Measurements from ENCODE around the gene SYNJ2.

SYNJ2 gene

DNA sequence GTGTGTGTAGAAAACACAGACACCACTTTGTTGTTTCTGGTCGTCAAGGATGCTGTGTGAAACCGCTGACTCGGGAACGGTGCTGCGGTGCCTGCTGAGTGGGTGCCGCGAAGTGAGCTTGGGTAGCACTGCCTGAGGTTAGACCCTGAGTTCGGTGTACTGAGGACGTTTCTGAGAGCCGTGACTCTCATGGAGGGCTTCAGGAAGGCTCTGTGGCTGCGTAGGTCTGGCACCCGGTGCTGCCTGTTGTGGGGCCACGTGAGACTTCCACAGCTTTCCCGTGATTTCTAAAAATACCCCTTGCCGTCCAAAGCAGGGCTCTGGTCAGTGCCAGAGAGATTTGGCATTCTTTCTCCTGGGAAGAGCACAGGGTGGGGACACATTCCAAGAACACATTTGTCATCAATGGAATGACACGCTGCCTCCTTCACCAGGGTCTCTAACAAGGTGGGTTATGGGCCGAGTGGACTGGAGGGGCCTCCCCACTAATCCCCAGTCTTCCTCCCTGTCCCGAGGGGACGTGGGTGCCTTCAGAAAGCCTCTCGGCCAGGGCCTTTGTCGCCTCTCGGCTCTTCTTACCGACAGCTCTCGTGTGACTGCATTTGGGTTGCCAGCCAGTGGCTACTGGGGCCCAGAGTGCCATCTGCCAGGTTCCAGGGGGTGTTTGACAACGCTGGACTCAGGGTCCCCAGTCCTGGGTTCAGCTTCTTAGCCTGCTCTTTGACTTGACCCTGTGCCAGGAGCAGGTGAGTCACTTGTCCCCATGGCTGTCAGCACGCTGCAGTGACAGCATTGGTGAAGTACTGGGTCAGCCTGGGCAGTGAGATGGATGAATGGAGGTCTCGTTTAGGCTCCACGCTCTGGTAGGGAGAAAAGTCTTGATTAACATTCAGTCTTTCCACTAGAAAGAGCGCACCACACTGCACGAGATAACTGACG is 62.2 kb downstream of the SYNJ2 start:
- no peak for FAIRE-seq

DNA sequence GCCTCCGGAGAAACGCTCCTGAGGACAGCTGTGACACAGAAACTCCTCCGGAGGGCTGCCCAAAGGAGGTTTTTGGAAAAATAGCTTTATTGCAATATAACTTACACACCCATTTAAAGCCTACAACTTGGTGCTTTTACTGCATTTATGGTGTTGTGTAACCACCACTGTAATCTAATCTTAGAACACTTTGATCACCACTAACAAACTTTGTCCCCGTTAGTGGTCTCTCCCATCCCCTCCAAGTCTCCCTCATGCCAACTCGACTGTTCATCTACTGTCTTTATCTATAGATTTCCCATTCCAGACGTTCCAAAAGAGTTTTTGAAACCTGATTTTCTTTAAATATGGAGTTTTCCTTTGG is 62.8 kb downstream of the SYNJ2 start:
- FAIRE-seq = no peak

DNA sequence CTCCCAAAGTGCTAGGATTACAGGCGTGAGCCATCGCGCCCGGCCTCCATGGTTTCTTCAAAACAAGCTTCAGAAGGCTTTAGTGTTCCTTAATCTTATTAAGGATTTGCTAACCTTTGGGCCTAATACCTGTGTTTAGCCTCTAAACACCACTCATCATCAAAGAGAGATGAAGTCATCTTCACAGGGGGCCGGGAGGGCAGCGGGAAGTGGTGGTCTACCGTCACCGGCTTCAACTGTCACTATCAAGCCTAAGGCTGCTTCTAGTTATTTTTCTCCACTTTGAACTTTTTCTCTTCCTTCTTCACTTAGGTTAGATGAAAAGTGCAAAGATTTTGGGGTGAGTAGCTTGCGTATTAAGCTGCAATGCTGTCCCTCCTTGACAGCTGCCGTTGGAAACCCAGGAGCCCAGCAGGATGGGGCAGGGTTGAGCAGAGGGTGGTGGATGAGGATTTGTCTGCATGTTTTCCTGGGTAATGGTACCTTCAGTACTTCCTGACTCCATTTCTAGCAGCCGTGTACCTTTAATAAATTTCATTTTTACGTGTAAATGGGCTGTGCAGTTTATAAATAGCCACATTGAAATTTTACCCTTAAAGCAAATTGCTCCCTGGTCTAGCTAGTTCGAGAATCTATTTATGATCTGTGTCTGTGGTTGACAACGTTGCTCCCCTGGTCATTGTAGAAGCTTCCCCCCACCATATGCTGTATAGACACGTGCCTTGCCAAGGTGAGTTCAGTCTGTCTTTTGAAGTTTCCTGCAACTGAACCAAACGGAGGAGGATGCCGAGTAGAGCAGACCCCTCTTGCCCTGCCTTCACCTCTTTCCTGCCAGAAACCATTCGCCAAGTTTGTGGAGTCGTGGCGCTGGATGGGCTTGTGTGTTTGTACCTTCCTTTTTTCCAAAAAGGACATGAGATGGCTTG is 64.8 kb downstream of the SYNJ2 start:
- FAIRE-seq = no peak

DNA sequence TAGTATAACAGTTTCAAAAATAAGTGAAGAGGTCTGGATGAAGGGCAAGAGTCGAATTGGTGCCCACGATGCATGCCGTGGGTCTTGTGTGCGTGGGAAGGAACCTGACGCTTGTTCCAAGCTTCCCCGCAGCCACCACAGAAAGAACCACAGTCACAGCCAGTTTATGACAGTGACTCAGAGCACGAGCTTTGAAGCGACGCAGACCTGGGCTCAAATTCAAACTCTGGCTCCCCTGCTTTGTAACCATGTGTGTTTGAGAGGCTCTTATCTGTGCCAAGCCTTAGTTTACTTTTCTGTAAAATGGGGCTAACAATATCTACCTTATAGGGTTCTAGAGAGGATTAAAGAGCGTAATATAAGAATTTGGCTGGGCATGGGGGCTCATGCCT is 65.5 kb downstream of the SYNJ2 start:
- no peak for FAIRE-seq

DNA sequence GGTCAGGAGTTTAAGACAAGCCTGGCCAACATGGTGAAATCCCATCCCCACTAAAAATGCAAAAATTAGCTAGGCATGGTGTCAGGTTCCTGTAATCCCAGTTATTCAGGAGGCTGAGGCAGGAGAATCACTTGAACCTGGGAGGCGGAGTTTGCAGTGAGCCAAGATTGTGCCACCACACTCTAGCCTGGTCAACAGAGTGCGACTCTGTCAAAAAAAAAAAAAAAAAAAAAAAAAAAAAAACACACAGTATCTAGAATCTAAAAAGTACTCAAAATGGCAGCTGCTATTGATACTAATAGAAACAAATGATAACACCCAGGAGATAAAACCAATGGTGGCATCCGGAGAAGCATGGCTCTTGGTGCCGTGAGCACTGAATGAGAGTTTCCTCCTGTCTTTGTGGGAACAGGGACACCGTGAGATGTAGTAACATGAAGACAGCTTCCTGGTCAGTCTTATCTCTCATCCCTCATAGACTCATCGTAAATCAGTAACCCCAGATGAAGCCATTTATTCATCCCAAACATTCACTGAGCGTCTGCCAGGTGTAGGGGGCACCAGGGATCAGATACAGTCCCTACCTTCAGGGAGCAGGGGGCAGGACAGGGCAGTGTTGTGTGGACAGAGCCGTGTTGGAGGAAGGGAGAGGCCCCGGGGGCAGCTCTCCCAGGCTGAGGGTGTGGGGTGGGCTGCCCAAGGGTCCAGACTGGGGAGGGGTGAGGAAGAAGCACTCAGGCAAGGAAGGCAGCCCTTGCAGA is 66.1 kb downstream of the SYNJ2 start:
- FAIRE-seq = no peak

DNA sequence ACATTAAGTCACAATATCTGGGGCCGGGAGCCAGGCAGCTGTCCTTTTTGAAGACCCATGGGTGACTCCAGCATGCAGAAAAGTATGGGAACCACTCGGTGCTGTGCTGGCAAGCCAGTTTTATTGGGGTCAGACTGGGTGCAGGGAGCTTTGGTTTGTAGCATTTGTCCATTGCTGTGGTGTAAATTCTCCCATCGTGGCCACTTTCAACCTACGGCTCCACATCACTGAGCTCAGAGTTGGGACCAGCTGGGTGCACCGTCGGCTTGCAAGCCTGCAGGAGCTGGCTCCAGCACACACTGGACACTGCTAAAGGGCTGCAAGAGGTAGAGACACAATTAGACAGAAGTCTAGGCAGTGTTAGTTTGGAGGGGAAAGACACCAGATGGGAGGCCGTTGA is 66.9 kb downstream of the SYNJ2 start:
- no peak for FAIRE-seq

DNA sequence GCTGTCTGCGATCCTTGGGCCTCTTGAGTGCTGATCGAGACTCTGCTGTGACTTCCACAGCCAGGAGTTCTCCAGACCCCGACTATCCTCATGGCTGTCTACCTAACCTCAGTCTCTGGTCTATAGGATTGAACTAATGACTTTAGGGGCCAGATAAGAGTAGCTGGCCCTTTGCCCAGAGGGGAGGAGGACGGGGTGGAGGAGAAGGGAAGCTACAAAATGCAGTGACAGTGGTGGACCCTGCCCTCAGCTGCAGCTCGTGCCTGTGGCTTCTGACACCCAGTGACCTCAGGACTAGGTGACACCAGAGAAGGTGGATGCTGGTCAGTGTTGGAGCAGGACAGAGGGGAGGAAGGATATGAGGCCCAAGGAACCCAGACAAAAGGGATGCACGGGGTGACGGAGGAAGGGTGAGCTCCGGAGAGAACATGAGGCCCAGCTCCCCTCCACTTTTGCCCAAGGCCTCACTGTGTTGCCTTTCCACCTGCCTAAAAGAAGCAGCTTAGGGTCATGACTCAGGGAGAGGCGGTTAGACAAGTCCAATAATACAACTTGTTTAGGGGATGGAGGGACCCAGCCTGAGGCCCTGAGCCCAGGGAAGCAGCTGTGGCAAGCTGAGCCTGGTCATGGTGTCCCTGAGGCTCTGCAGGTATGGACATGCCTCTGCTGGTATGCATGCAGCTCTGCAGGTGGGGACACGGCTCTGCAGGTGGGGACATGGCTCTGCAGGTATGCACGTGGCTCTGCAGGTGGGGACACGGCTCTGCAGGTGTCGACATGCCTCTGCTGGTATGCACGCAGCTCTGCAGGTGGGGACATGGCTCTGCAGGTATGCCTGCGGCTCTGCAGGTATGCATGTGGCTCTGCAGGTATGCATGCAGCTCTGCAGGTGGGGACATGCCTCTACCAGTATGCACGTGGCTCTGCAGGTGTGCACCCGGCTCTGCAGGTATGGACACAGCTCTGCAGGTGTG is 67.7 kb downstream of the SYNJ2 start:
- no peak for FAIRE-seq

DNA sequence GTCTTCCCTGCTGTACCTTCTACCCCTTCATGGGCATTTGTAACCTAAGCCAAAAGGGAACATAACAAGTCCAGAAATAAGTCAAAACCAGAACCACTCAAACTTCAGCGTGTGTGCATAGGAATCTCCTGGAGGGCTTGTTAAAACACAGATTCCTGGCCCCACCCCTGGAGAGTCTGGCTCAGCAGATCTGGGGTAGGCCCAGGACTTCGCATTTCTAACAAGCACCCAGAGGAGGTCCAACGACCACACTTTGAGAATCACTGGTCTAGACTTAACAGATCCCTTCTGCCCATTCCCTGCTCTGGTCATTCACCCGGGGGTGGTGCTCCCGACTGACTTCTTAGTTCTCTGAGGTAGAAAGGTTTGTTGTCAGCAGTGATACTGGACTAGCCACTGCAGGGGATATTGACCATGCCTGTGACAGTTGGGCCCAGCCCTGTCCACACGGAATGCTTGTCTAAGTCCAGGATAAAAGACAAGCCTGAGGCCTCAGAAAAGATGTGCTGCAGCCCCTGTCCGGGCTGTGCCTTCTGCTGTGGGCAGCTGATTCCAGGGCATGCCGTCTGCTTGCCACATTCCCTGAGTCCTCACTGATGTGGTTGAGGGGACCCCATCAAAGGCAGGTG is 68.6 kb downstream of the SYNJ2 start:
- no peak for FAIRE-seq

DNA sequence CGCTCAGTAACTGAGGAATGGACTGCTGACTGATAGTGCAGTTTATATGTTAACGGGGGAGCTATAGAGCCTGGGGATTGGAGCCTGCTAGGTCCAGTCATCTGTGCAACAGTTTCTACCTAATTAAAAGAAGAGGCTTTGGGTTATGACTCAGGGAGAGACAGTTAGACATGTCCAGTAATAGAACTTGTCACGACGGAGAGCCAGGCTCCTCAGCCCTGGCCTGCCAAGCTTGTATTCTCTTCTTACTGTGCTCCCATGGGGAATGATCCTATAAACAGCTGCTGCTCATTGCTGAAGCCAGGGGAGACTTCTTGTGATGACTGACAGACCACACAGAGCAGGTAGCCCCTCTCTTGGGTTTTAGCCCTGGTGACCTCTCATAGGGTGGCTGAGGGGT is 69.3 kb downstream of the SYNJ2 start:
- FAIRE-seq = no peak

DNA sequence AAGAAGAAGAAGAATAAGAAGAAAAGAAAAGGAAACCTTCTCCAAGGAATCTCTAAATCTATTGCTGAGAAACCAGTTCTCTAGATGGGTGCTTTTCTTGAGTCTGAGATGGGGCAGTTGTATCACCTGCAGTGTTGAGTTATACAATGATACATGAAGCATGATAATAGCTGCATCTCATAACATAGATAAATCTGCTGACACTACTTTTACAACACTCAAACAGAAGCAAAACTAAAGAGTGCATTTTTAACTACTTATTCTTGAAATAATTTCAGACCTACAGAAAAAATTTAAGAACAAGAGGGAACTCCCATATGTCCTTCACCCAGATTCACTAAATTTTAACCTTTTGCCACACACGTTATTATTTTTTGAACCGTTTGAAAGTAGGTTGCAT is 70.3 kb downstream of the SYNJ2 start:
- FAIRE-seq = no peak

DNA sequence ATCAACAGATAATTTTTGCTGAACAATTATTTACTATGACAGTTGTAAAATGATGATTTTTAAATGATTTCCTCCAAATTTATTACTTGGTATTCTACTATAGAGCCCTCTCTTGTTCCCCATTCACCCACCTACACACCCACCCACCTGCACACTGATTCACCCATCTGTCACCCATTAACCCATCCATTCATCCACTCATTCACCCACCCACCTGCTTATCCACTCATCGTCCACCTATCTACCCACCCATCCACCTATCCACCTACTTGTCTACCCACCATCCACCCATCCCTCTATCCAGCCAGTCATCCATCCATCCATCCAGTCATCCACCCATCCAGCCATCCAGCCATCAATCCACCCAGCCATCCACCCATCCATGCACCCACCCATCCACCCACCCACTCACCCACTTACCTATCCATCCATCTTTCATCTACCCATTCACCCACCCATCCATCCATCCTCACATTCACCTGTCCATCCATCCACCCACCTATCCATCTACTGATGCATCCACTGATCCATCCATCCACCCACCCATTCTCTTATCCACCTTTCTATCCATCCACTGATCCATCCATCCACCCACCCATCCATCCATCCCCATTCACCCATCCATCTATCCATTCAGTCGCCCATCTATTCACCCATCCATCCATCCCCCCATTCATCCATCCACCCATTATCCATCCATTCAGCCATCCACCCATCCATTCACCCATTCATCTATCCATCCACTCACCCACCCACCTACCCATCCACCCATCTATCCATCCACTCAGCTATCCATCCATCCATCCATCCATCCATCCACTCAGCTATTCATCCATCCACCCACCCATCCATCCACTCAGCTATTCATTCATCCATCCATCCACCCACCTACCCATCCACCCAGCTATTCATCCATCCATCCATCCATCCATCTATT is 72.0 kb downstream of the SYNJ2 start:
- FAIRE-seq = no peak

DNA sequence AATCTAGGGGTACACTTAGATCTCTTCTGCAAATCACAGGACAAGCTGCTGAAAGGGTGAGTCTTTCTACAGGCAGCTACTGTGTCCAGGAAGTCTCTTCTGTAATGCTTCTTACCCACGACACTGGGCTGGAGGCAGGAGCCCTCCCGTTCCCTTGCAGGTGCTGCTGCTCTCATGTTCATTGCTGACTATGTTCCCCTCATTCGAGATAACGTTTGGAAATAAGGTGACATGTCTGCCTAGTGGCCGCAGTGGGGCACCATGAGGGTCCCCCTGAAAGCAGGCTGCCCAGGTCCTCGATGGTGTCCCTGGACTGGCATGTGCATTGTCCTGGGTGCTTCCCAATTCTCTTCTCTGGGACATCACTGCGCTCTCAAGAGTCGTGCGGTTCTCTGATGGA is 74.7 kb downstream of the SYNJ2 start:
- FAIRE-seq = no peak

DNA sequence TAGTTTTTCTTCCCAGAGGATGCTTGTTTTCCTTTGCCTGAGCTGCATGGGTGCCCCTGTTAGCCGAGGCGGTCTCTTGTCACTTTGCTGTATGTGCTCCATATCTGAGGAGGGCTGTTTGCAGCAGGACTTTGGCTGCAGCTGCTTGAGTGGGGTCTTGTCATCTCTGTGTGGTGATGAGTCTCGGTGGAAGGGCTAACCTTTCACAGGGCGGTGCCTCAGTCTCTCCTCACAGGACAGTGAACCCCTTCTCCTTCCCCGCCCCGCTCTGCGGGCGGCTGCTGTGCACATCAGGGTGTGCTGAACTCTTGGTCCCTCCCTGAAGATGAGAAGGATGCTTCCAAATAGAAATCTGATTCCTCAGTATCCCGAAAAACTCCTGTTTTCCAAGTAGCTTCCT is 75.1 kb downstream of the SYNJ2 start:
- FAIRE-seq = no peak

DNA sequence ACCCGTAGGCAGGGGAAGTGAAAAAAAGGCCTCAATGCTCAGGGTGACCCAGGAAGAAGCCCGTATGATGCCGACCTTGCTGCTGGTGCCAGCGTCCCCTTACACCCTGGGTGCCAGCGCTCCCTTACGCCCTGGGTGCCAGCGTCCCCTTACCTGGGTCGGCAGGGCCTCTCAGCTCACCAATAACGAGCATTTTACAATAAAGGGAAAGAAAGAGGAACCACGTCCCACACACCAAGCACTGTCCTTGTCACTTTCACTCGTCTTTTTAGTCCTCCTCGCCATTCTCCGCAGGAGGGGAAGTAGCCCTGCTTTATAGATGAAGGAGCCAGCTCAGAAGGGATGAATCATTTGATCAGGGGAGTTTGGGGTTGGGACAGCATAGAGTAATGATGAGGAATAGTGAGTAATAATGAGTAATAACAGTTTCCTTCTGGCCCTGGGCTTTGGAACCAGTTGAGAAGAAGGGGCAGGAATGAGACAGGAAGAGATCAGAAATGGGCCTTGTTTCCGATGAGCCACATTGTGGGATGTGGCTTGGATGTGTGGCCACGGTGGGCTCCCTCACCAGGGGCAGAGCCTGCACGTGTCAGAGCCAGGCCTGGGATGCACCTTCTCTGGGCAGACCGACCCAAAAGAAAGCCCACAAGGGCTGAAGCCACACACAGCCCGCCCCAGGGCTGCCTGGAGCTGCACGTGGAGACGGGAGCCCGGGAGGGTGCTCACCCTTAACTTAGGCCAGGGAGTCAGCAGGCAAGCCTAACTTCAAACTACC is 75.7 kb downstream of the SYNJ2 start:
- no peak for FAIRE-seq

DNA sequence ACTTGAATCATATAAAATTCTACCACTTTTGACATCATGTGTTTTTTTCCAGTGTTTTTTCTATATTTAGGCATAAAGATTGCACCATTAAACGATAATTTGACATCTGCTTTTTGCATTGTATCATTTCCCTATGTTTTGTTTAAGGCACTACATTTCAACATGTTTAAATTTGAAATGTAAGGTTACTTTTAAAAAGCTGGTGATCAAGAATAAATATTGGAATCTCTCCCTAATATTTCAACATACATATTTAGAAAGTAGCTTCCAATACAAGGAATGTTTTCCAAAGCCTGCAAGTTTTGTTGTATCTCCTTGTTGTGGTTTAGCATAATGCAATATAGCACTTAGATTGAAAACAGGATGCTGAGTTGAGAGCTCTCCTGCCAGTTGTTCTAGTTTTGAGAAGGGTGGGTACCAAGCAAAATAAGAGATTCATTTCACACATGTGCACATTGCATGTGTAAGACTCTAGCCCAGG is 76.5 kb downstream of the SYNJ2 start:
- peak; percentile 31 for FAIRE-seq

DNA sequence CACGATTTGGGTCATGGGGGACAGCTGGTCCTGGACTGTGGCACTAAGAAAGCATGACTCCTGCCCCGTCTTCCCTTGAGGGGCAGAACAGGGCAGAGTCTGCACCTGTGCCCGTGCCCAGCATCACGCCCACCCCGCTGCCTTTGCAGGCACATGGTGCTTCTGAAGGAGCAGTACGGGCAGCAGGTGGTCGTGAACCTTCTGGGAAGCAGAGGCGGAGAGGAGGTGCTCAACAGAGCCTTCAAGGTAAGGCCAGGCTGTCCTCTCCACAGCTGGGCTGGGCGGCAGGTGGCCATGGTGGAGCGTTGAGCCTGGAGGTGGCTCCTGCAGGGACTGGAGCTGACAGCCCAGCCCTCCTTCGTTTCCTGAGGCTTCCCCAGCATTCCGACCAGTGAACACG is 77.4 kb downstream of the SYNJ2 start:
- FAIRE-seq = no peak

DNA sequence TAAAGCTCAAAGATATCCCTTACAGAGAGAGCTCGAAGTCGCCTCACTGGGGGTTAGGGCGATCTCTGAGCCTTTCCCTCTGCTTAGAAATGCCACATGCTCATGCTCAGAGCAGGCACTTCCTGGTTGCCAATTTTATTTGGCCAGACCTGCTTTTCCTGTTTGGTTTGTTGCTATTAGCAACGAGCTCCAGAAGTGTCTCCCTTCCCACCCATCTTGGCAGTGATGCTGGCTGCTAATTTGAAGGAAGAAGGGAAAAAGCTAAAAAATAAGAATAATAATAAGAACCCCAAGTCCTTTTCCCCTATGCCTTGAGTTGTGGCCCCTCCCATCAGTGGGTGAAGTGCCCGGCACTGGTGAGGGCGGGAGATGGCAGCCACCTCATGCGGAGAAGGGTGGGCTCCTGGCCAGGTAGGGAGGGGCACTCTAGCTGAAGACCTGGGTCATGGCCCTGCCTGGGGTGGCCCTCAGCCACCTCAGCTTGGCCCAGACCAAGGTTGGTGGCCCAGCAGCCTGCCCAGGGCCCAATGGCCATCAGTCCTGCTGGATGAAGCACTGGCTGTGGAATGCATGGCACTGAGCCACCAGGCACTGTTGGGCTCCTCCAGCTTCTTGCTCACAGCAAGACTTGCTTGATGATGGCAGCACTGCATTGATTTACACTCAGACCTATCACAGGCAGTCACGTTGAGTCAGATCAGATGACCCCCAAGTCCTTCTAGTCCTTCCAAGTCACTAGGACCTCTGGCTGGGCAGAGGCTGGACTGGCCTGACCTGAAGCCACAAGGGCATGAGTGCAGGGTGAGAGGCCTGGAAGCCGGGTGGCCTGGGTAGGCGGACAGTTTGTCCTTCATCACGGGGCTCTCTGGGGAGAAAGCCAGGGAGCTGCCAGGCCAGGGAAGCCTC is 79.0 kb downstream of the SYNJ2 start:
- no peak for FAIRE-seq

DNA sequence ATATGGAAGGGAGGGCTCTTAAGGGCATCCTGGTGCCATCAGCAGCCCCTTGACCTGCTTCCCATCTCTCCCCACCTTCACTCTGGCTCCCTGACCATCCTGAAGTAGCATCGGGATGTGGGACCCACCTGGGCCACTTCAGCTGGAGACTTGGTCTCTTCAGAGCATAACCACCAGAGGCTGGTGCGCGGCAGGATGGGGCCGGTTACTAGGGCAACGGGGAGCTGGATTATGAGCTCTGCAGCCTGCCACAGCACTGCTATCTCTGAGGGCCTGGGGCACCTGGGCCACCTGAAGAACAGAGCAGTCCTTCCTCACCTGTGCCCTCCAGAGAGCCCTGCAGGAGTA is 79.7 kb downstream of the SYNJ2 start:
- FAIRE-seq = no peak

All from colon (tissue), 2 donors.